AG20443 (cell line): Measurements from ENCODE around the gene TBC1D4.

Experiments used
- DNase-seq: peaks from one replicate; pipeline ENCODE4 v3.0.0; 2012; ENCODE audit warnings: low spot score, mixed read lengths

Gene TBC1D4

DNA sequence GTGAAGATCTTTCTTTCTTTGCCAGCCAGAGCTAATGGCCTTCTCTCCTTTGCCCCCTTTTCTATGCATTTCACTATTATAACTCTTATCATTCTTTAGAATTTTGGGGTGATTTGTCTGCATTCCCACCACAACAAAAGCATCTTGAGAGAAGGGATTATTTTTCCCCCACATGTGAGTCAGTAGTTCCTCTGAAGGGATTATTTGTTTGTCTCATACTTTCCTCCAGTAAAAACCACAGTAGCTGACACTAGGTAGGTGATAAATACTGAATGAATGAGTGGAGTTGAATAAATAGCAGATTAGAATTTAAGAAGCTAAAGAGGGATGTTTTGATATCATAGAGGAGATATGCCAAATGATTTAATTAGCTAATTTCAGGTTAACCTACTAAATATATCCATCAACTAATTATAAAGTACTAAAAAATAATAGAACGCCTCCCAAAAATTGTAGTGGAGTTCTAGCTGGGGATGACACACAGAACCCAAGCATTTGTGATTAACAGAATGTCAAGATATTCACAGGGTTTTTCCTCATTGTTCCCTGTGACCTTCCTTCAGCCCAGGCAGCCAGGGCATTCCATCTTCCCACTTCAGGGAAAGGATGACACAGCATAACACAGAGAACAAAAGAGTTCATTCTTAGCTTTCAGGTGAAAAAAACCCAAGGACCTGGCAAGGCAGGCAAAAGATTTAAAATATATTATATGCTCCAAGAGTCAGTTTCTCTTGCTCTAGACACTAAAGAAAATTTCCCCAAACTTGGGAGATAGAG lies 3.5 kb upstream of the TBC1D4 start:
- DNase-seq = peak; percentile 20

DNA sequence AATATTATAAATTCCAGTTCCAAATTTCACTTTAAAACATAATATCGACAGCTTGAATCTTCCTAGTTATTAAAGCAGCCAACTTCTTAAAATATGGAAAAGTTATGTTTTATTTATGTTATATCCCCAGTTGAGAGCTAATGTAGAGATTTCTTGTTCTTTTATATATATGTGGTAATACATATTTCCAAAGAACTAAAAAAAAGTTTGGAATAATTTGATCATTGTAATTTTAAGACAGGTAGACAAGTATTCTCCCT lies 781 bp upstream of the TBC1D4 start:
- DNase-seq = no peak

- DNase-seq = peak; percentile 42
These were observed 546 bp downstream of the TBC1D4 start for GRCh38 chr13:75481176-75482069.

GRCh38 chr13:75480671-75481175 lies 1.2 kb downstream of the TBC1D4 start:
- DNase-seq = peak; percentile 31

DNA sequence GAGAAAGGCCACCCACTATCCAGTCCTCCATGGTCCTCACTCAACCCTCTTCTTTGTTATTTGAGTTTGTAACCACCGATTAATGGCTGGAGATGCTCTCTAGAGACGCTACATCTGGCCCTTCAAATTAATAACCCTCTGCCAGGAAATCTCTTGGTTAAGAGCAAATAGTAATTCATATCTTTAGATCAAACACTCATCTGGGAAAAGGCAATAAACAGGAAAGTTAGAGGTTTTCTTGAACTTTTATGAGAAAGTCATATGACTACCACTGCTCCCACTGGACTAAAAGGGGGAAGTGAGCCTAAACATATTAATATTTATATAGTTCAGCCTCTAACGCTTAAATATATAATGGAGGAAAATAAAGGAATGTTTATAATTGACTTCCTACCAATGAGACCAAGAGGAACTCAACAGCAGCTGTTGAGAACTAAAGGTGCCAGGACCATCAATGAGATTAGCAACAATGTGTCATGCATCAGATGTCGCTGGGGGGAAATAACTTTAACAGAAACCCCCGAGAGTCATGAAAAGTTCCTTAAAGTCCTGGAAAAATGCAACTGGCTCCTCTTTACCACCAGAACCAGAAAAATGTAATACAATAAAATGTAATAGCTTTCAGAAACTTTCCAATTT lies 2.7 kb downstream of the TBC1D4 start:
- DNase-seq = no peak

- no peak for DNase-seq
These were observed 3.3 kb downstream of the TBC1D4 start for GRCh38 chr13:75478659-75479058.

- no peak for DNase-seq
These were observed 7.0 kb downstream of the TBC1D4 start for GRCh38 chr13:75474956-75475355.

GRCh38 chr13:75473468-75473867 lies 8.5 kb downstream of the TBC1D4 start:
- DNase-seq = no peak

DNA sequence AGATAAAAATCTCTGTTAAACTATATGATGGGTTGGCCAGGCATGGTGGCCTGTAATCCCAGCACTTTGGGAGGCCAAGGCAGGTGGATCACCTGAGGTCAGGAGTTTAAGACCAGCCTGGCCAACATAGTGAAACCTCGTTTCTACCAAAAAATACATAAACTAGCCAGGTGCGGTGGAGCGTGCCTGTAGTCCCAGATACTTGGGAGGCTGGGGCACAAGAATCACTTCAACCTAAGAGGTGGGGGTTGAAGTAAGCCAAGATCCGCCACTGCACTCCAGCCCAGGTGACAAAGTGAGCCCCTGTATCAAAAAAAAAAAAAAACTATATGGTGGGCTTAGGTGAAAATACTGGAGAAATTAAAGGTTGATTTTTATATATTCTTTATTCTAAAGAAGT lies 11.3 kb downstream of the TBC1D4 start:
- no peak for DNase-seq

DNA sequence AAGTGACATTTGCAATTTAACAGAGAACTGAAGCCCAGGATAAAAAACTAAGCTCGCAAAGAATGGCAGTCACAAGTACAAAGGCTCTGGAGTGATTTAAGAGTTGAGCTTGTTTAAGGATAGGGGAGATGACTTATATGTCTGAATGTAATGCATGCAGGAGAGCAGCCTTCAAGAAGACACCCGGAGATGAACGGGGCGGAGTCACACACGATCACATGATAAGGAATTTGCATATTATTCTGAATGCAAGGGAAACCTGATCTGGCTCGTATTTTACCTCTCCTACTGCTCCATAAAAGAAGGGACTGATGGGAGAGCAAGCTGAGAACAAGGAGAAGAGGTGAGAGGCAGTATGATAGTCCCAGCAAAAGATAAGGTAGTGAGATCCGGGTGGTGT lies 12.9 kb downstream of the TBC1D4 start:
- DNase-seq = no peak

DNA sequence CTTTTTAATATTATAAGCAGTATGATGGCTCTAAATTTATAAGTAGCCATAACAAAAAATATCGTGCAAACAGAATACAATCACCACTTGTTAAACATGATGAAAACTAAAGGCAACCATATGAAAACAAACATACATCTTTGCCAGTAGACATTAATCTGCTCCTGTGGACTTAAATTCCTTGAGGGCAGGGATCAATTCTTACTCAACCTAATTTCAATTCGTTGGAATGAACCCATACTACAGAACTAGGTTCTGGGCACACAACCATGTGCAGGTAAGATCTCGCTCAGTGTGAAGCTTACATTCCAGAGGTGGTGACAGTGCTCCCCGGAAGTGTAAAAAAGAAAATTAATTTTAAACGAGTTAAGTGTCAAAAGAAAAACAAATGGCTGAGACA lies 13.4 kb downstream of the TBC1D4 start:
- DNase-seq = no peak

- peak; percentile 35 for DNase-seq
These were observed 13.9 kb downstream of the TBC1D4 start for GRCh38 chr13:75468098-75468497.

- no peak for DNase-seq
These were observed 14.8 kb downstream of the TBC1D4 start for GRCh38 chr13:75467040-75467728.

GRCh38 chr13:75465236-75465635 lies 16.7 kb downstream of the TBC1D4 start:
- no peak for DNase-seq

DNA sequence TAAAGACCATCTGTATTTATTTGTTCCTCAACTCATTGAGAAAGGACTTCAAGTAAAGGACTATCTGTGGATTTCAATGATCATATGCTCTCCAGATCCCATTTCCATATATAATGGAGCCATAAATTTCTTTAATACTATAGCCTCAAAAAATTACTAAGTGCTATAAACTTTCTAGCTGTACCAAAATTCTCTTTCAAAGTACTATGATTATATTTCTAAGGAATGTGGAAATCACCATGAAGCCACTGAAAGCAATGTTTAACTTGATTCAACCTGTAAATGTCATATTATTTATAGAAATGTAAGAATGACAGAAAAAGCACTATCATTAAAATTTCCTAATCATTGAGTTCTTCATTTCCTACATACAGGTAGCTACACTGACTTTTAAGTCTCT lies 20.7 kb downstream of the TBC1D4 start:
- DNase-seq = no peak

DNA sequence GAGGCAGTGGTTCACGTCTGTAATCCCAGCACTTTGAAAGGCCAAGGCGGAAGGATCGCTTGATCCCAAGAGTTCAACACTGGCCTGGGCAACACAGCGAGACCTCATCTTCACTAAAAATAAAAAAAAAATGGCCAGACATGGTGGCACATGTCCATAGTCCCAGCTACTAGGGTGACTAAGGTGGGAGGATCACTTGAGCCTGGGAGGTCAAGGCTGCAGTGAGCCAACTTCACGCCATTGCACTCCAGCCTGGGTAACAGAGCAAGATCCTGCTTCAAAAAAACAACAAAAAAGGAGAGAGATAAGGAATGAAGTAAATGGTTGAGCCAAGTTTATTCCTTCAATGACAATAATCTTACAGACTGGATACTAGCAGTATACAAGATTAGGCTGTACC lies 21.3 kb downstream of the TBC1D4 start:
- DNase-seq = no peak

DNA sequence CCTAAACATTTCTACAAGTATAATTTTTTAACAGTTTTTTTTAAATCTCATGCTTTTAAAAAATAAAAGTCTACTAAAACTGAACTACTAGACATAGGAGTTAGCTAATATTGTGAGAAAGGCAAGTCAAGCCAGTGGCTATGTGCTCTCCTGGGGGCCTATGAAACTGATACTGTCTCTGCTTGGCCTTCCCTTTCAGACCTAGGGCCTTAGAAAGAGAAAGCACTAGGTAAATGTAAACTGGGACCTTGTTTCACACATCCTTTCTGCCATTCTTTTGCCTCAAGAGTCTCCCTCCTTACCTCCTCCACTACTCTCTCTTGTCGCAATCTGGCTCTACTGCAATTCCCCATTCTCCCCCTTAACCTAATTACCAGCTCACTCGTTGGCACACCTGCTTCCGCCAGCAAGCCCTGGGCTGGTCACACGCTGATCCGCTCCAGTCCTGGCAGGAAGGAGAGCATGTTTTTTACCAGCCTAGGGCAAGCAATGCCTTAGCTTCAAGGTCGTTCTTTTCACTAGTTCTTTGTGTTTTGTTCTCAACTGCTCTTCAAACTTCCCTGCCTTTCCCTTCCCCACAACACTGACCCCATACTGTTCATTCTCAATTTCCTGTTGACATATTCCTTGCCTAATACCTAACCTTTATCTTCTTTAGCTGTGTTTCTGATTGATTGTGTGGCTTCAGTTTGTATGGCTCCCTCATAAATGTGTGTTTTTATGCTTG lies 23.1 kb downstream of the TBC1D4 start:
- no peak for DNase-seq

DNA sequence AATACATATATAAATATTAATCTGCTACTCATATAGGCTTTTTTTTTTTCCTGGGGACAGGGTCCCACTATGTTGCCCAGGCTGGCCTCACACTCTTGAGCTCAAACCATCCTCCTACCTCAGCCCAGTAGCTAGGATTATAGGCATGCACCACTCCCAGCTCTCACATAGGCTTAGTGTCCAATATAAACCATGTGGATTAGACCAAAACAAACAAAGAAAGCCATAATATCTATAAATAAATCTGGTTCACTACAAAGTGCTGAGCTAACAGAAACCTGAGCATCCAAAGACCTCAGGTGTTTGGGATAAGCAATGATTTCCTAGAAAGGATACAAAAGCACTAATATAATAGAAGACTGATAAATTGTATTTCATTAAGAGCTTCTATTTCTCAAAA lies 26.0 kb downstream of the TBC1D4 start:
- DNase-seq = no peak

- no peak for DNase-seq
These were observed 27.5 kb downstream of the TBC1D4 start for GRCh38 chr13:75454497-75454896.

DNA sequence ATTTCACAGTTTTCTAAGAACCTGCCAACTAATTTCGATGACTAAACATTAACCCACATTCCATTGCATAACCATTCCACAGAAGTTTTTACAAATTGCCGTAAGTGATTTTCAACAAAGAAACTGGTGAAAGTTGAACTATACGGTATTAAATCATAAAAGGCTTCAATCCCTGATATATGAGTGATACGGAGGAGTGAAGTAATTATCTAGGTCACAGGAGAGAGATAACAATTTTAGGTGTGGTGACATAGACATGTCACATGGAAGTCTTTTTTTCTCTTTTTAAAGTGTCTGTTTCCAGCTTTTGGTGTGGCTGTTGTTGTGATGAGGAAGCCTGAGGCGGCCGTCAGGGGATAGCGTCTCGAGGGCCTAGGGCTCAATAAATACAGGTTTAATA lies 29.4 kb downstream of the TBC1D4 start:
- peak; percentile 30 for DNase-seq

DNA sequence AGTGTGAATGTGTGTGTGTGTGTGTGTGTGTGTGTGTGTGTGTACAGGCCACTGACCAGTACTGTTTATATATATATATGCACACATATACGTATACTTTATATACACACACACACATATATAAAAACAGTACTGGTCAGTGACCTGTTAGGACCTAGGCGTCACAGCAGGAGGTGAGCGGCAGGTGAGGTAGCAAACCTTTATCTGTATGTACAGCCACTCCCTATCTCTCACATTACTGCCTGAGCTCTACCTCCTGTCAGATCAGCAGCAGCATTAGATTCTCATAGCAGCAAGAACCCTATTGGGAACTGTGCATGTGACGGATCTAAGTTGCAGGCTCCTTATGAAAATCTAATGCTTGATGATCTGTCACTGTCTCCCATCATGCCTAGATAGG lies 34.5 kb downstream of the TBC1D4 start:
- DNase-seq = no peak

DNA sequence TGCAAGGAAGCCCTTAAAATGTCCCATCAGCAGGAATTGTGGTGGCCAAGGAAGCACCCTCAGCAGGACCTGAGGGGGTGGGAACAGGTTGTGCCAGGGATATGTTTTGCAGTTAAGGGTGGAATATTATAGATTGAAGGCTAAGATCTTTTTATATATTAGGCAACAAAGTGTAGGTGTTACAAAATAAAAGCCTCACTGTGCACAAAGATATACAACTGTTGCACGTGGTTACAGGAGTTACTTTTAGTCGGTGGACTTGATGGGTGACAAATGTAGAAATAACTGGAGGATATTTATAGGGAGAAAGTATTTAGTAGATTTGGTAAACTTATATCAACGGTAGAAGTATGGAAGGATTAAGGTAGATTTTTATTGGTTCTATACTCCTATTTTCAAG lies 35.1 kb downstream of the TBC1D4 start:
- no peak for DNase-seq
